Skeletal muscle satellite cell (primary cell): Measurements from ENCODE around the gene EEFSEC. TPM values are rescaled to one million over a fixed set of nuclear protein-coding genes. Genes with fewer than 3 reads are reported as not detected.

Experiments
- H3K27me3 ChIP-seq: 2 replicates; pipeline ENCODE4 v1.7.0; 2013; ENCODE audit warnings: low read length; ENCODE audit not compliant: control insufficient read depth, insufficient read depth
- H3K36me3 ChIP-seq: 2 replicates; pipeline ENCODE4 v1.7.0; 2013; ENCODE audit warnings: mild to moderate bottlenecking, control low read depth, low read length; ENCODE audit not compliant: insufficient read depth
- H3K4me1 ChIP-seq: 2 replicates; pipeline ENCODE4 v1.7.0; 2013; ENCODE audit warnings: low read length; ENCODE audit not compliant: control insufficient read depth, insufficient read depth
- H3K4me2 ChIP-seq: 2 replicates; pipeline ENCODE4 v1.7.0; 2013; ENCODE audit warnings: mild to moderate bottlenecking, low read length
- H3K4me3 ChIP-seq: 2 replicates; pipeline ENCODE4 v1.7.0; 2013; ENCODE audit warnings: low read length
- H3K9ac ChIP-seq: 2 replicates; pipeline ENCODE4 v1.7.0; 2013; ENCODE audit warnings: mild to moderate bottlenecking, low read depth, low read length, moderate library complexity
- H3K9me3 ChIP-seq: replicated peaks from 2 replicates; pipeline ENCODE4 v1.7.0; 2013; ENCODE audit warnings: mild to moderate bottlenecking, control low read depth, low read length
- total RNA-seq: library from RNA; depleted of rRNA; stranded (reverse); fragments of >200 nt; gene quantifications from 2 replicates; pipeline ENCODE4 v1.2.3, GENCODE V29; 2012; rRNA removed

Gene EEFSEC, protein sequence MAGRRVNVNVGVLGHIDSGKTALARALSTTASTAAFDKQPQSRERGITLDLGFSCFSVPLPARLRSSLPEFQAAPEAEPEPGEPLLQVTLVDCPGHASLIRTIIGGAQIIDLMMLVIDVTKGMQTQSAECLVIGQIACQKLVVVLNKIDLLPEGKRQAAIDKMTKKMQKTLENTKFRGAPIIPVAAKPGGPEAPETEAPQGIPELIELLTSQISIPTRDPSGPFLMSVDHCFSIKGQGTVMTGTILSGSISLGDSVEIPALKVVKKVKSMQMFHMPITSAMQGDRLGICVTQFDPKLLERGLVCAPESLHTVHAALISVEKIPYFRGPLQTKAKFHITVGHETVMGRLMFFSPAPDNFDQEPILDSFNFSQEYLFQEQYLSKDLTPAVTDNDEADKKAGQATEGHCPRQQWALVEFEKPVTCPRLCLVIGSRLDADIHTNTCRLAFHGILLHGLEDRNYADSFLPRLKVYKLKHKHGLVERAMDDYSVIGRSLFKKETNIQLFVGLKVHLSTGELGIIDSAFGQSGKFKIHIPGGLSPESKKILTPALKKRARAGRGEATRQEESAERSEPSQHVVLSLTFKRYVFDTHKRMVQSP
- total RNA-seq: 4.6 and 7.4 TPM in 2 replicates

DNA sequence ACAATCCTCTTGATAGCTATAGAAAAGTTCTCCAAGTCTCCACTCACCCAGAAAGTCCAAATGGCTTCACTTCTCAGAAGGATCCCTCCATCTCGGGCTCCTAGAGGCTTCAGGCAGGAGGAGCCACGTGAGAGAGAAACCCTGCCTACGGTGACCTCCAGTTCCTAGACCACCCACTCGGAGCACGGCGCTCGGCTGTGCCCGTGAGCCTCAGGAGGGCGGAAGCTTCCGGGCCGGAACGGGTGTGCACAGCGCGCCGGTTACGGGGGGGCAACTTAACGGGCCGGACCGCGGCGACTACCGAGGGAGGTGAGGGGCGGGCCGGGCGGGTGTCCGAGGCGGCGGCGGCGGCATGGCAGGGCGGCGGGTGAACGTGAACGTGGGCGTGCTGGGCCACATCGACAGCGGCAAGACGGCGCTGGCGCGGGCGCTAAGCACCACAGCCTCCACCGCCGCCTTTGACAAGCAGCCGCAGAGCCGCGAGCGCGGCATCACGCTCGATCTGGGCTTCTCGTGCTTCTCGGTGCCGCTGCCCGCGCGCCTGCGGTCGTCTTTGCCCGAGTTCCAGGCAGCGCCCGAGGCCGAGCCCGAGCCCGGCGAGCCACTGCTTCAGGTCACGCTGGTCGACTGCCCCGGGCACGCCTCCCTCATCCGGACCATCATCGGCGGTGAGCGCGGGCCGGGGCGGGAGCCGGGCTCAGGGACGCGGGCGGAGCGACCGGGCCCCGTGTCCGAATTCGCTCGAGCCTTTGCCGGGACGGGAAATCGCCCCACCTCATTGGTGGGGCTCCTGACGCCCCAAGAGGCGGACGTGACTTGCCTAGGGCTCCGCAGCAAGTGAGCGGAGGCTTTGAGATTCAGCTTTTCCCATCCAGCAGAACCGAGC lies at the start of gene EEFSEC:
Gene EEFSEC, plus strand, starts transcription at position 326 of the 886 bp plus-strand sequence. Its CDS starts 27 bp downstream, at position 353.
- Histone ChIP-seq H3K36me3 (peaks cover 3% of the 10 kb centered on the region), H3K9me3 (no peaks in the 10 kb centered on the region), H3K4me1 (no peaks in the 10 kb centered on the region), H3K27me3 (peaks cover 6% of the 10 kb centered on the region), H3K4me3 (peak within 1 kb of the TSS; percentile 89), H3K9ac (peak within 1 kb of the TSS; percentile 87), H3K4me2 (peak within 1 kb of the TSS; percentile 84)

DNA sequence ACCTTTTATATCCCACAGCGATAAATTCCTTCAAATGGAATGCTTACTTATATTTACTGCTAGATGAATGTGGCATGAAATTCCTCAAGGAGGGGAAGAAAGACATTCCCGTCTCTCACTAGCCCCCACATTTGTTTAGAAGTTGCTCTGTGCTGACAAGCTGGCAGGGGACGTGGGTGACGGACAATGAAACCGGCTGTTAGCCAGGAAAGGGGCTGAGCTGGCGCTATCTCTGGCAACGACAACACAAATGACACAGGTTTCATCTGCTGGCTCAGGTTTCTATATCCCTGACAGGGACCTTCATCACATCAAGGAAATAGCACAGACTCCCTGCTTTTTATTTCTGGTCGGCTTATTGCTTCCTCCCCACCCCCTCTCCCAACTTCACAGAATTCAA lies 45.4 kb upstream of the EEFSEC start:
- Histone ChIP-seq H3K4me3 (no peak overlapping the region), H3K4me1 (peaks cover 12% of the 10 kb centered on the region), H3K4me2 (no peak overlapping the region), H3K27me3 (no peaks in the 10 kb centered on the region), H3K36me3 (peaks cover 20% of the 10 kb centered on the region), H3K9me3 (no peaks in the 10 kb centered on the region), H3K9ac (no peak overlapping the region)

DNA sequence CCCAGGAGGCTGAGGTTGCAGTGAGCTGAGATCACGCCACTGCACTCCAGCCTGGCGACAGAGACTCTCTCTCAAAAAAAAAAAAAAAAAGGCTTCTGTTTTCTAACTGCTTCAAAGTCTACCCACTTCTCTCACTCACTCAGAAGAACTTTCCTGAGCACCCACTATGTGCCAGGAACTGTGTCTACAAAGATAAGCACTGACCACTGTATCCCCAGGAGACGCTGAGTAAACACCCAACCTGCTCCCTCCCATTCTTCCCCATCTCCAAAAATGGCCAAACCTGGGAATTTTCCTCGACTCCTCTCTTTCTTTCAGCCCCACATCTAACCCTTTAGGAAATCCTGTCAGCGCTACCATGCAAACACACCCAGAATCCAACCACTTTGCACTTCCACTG lies 42.1 kb upstream of the EEFSEC start:
- H3K27me3 ChIP-seq: no peaks in the 10 kb centered on the region
- H3K4me2 ChIP-seq: no peak overlapping the region
- no peak overlapping the region for H3K9ac ChIP-seq
- no peaks in the 10 kb centered on the region for H3K9me3 ChIP-seq
- H3K4me3 ChIP-seq: no peak overlapping the region
- peaks cover 16% of the 10 kb centered on the region for H3K4me1 ChIP-seq
- H3K36me3 ChIP-seq: peaks cover 19% of the 10 kb centered on the region

DNA sequence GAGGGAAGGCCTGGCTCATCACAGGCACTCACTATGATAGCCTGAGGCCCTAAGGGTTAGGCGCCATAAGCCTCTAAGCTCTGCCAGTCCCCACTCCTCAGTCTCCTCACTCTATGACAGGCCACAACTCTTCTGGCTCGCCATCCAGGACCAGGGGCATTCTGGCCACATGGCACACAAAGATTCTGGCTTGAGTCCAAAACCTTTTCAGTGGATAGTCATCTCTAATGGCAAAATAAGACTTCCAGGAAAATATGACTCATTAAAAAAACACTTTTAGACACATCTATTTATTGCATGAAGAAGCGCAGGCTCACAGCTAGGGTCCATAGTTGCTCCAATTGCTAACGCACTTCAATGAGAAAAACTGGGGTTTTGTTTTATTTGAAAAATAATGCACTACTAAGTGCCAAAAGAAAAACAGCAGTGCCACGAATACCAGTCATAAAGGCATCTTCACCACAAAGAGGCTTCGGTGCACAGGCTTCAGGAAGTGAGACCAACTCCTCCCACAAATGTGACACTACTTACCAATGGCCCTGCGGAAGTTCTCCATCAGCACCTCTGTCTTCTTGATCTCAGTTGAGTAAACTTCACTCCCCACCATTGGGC lies 40.8 kb upstream of the EEFSEC start:
- Histone ChIP-seq H3K4me1 (peaks cover 16% of the 10 kb centered on the region), H3K27me3 (no peaks in the 10 kb centered on the region), H3K9ac (no peak overlapping the region), H3K4me2 (peak overlapping the region; percentile 30), H3K36me3 (peaks cover 16% of the 10 kb centered on the region), H3K9me3 (no peaks in the 10 kb centered on the region), H3K4me3 (peak overlapping the region; percentile 1)

DNA sequence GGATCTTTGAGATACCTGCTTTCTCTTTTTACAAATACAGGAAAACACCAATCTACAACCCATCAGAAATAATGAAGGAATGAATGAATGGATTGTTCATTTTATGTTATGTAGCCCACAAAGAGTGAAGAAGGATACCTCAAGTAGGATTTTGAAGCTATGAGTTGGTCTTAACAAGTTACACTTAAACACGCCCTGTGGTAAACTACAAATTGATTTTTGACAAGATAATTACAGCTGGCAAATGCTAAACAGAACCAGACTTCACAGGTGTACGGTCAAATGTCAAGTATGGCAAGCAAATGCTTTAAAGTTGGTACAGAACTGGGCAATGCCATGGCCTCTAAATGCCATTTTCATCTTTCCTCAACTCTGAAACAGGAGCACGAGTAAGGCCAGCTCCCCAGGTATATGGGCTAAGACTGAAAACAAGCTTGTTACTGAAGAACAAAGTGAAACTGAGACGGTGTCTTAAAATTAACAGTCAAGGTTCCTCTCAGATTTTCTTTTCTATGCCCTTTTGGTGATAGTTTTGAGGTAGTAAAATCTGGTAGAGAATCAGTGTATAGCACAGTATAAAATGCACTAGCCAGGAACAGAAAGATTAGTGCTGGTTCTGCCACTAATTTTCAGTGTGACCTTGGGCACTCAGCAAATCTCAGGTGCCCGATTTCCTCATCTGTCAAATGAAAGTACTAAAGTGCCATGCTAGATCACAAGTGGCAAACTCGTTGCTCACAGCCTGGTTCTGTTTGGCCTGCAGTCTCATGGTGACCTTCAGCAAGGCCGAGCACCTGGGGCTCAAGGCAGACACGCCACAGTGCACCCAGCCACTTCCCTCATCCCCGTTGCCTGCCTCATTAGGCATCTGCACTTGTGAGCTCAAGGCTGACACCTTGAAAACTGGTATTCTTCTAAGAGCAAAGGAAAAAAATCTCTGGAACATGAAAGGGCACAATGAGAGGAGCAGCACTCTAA lies 39.2 kb upstream of the EEFSEC start:
- no peak overlapping the region for H3K4me3 ChIP-seq

DNA sequence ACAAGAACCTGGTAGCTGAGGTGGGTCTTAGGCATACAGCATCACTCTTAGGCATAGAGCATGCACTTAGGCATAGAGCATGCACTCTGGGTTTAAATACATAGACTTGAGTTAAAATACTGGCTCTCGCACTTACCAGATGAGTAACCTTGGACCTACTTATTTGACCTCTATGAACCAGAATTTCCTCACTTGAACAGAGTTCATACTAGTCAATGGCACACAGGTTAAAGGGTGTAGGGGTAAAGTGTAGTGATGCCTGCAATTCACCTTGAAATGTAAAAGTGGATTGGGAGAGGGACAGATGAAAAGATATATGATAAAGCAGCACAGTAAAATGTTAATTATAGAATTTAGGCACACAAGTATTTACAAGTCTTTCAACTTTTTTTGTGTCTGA lies 31.3 kb upstream of the EEFSEC start:
- Histone ChIP-seq H3K9me3 (no peaks in the 10 kb centered on the region), H3K4me2 (peak overlapping the region; percentile 65), H3K4me3 (peak overlapping the region; percentile 93)

More for the DNA sequence above, 39.2 kb upstream of the EEFSEC start:
- no peak overlapping the region for H3K4me2 ChIP-seq
- H3K27me3 ChIP-seq: no peaks in the 10 kb centered on the region
- H3K36me3 ChIP-seq: peaks cover 12% of the 10 kb centered on the region
- no peak overlapping the region for H3K9ac ChIP-seq
- no peaks in the 10 kb centered on the region for H3K9me3 ChIP-seq
- H3K4me1 ChIP-seq: peaks cover 16% of the 10 kb centered on the region

DNA sequence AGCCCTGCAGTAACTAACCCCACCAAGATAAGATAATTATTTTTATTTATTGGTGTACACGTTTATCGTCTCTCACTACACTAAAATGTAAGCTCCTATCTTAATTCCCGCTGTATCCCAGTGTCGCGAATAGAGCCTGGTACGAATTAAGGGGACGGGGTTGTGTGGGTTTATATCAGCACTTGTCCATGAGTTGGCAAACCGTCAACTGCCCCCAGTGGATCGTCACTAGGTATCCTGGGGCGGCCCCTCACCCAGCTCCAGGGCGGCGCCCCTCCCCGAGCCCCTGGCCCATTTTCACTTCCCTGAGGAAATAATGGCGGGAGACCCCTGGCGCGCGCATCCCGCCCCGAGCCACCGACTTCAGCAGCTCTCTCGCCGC lies 30.1 kb upstream of the EEFSEC start:
- Histone ChIP-seq H3K36me3 (no peaks in the 10 kb centered on the region), H3K9ac (peak overlapping the region; percentile 94), H3K9me3 (no peaks in the 10 kb centered on the region), H3K4me3 (peak overlapping the region; percentile 93), H3K27me3 (no peaks in the 10 kb centered on the region), H3K4me1 (peaks cover 8% of the 10 kb centered on the region), H3K4me2 (peak overlapping the region; percentile 65)

More for the DNA sequence above, 31.3 kb upstream of the EEFSEC start:
- no peak overlapping the region for H3K9ac ChIP-seq
- no peaks in the 10 kb centered on the region for H3K27me3 ChIP-seq
- H3K36me3 ChIP-seq: no peaks in the 10 kb centered on the region
- peaks cover 8% of the 10 kb centered on the region for H3K4me1 ChIP-seq

DNA sequence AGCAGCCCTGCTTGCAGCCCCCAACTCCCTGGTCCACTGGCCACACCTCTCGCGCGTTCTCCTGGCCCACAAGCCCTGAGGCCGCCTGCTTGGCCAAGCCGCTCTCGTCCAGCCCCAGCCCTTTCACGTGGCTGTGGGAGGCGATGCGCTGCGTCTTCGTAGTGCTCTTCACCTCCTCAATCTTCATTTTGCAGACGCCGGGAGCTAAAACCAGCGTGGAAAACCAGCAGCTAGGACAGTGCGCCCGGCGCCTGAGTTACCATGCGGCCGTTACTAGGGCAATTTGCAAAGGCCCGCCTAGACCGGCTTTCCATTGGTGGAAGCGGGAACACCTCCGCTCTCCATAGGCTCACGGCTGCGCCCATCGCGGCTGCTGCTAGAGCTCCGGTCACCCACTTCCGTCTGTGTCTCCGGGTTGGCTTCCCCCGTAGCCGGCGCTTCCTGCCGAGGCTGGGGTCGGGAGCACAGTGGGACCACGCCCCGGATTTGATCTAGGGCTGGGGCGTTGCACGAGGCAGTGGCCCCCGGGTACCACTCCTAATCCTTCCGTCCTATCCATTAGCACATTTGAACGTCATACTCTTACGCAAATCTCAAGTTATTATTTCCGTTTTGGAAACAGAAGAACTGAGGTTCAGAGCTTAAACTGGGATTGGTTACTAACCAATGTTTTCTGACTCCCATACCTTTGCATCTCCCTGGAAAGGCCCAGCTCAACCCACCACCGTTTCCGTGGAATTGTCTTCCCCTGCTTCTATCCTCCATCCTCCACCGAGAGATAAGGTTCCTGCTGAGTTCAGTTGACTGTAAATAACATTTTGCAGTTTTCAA lies 29.5 kb upstream of the EEFSEC start, which contains the start of gene RUVBL1:
Gene RUVBL1, minus strand, starts transcription at position 275 of the 831 bp plus-strand sequence. Its CDS starts 88 bp downstream, at position 187.
- peak within 1 kb of the TSS; percentile 94 for H3K9ac ChIP-seq
- peaks cover 8% of the 10 kb centered on the region for H3K4me1 ChIP-seq

DNA sequence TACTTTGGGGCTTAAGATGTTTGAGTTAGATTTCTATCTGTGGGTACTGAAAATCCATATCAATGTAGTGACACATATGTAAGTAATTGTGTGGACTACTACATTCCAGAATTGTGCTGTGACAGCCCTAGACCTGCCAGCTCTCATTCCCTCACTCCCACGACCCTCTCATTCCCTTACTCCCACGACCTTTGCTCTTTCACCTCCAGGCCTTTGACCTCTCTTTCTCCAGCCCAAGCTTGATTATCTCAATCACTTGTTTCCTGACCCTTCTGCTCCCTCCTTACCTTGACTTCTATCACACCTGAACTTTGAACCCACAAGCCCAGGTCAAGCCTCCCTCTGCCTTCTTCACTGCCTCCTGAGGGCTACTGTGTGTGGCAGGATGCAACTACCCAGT lies 26.0 kb upstream of the EEFSEC start:
- Histone ChIP-seq H3K4me1 (peaks cover 7% of the 10 kb centered on the region), H3K4me3 (no peak overlapping the region), H3K4me2 (no peak overlapping the region), H3K27me3 (peaks cover 5% of the 10 kb centered on the region), H3K36me3 (no peaks in the 10 kb centered on the region), H3K9ac (no peak overlapping the region), H3K9me3 (no peaks in the 10 kb centered on the region)

More for the DNA sequence above, 29.5 kb upstream of the EEFSEC start, which contains the start of gene RUVBL1:
- Histone ChIP-seq H3K9me3 (no peaks in the 10 kb centered on the region), H3K36me3 (no peaks in the 10 kb centered on the region), H3K27me3 (peaks cover 3% of the 10 kb centered on the region), H3K4me3 (peak within 1 kb of the TSS; percentile 93), H3K4me2 (peak within 1 kb of the TSS; percentile 65)
